Occipital lobe (tissue), 1 donor: ENCODE data around the gene HTRA2. TPM values are rescaled to one million over a fixed set of nuclear protein-coding genes. Genes with fewer than 3 reads are reported as not detected.

Experiments used
- total RNA-seq: library from RNA; depleted of rRNA; stranded (reverse); fragments of >200 nt; gene quantifications from one replicate; pipeline ENCODE4 v1.2.3, GENCODE V29; 2014

The HTRA2 gene
- total RNA-seq, 1 donor from 2014 or later, result 56.3 TPM

Other genes with a start within 250 kb of the HTRA2 start
- 2.2 TPM for gene SLC4A5, start 186.5 kb upstream of the HTRA2 start, total RNA-seq
- gene DCTN1, start 149.6 kb upstream of the HTRA2 start, total RNA-seq, result 97.2 TPM
- gene C2orf81, start 108.3 kb upstream of the HTRA2 start, total RNA-seq, result 0.62 TPM
- gene WDR54, start 108.2 kb upstream of the HTRA2 start, total RNA-seq, result 30.7 TPM
- 6.7 TPM for gene RTKN, start 88.0 kb upstream of the HTRA2 start, total RNA-seq
- gene INO80B, start 74.8 kb upstream of the HTRA2 start, total RNA-seq, result 15.3 TPM
- 23.6 TPM for gene WBP1, start 71.5 kb upstream of the HTRA2 start, total RNA-seq
- 22.5 TPM for gene MOGS, start 64.6 kb upstream of the HTRA2 start, total RNA-seq
- gene MRPL53, start 57.3 kb upstream of the HTRA2 start, total RNA-seq, result 11.5 TPM
- gene CCDC142, start 46.9 kb upstream of the HTRA2 start, total RNA-seq, result 35.6 TPM
- gene TTC31, start 46.9 kb upstream of the HTRA2 start, total RNA-seq, result 5.9 TPM
- not detected for gene LBX2, start 30.3 kb upstream of the HTRA2 start, total RNA-seq
- gene PCGF1, start 22.2 kb upstream of the HTRA2 start, total RNA-seq, result 6.4 TPM
- gene TLX2, start 15.5 kb upstream of the HTRA2 start, total RNA-seq, result not detected
- gene DQX1, start 3.7 kb upstream of the HTRA2 start, total RNA-seq, result not detected
- 40.4 TPM for gene AUP1, start 227 bp upstream of the HTRA2 start, total RNA-seq
- 16.1 TPM for gene LOXL3, start 24.0 kb downstream of the HTRA2 start, total RNA-seq
- 3.4 TPM for gene DOK1, start 24.8 kb downstream of the HTRA2 start, total RNA-seq
- not detected for gene M1AP, start 118.4 kb downstream of the HTRA2 start, total RNA-seq
- gene SEMA4F, start 124.3 kb downstream of the HTRA2 start, total RNA-seq, result 15.3 TPM